ENCODE measurements around the gene TUBB6. TPM values are rescaled to one million over a fixed set of nuclear protein-coding genes. Genes with fewer than 3 reads are reported as not detected.

The TUBB6 gene
- total RNA-seq, 4 donors from 2014 or later, result 20.7 to 111 (median 50.5) TPM

DNA sequence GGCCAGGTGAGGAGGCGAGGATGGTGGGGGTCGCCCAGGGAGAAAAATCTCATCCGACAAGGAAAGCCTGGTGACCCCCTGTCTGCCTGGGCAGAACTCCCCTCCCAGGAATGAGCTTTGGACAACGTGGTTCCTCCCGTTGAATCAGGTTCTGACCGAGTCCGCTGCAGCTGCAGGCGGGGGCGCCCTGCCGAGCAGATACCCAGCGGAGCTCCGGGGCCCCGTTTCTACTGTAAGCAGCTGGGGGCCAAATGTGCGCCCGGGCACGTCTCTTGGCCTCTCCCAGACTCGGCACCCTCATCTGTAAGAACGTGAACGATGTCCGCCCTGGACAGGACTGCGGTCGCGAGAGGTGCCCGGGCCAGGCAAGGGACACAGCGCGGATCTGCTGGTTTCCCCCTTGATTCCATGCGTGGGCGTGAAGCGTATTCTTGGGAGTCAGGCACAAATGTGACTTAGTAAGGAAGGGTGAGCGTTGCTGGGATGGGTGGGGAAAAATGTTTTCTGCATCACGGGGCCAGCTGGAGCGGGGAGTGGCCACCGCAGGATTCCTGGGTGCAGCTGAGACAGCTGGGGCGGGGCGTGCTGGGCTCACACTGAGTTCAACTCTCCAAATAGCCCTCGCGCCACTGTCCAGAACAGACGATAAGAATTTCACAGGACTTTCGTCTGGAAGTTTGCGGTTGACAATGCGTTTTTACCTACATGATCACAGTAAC, 20.2 kb upstream of the TUBB6 start:
- Histone ChIP-seq H3K36me3 (no peaks in the 10 kb centered on the region), H3K27me3 (peaks cover 0 to 11% of the 10 kb centered on the region in 2 donors), H3K4me1 (peaks cover 0 to 18% (median 0%) of the 10 kb centered on the region in 4 donors), H3K27ac (peak overlapping the region; percentile 13 to 71 (median 48)), H3K9me3 (no peaks in the 10 kb centered on the region), H3K4me3 (peak overlapping the region in 3 of 4 donors; percentile 12 to 49 (median 44))
- TF ChIP-seq, protein P1, sequence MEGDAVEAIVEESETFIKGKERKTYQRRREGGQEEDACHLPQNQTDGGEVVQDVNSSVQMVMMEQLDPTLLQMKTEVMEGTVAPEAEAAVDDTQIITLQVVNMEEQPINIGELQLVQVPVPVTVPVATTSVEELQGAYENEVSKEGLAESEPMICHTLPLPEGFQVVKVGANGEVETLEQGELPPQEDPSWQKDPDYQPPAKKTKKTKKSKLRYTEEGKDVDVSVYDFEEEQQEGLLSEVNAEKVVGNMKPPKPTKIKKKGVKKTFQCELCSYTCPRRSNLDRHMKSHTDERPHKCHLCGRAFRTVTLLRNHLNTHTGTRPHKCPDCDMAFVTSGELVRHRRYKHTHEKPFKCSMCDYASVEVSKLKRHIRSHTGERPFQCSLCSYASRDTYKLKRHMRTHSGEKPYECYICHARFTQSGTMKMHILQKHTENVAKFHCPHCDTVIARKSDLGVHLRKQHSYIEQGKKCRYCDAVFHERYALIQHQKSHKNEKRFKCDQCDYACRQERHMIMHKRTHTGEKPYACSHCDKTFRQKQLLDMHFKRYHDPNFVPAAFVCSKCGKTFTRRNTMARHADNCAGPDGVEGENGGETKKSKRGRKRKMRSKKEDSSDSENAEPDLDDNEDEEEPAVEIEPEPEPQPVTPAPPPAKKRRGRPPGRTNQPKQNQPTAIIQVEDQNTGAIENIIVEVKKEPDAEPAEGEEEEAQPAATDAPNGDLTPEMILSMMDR (IDR thresholded peaks at IDR 0.05), result no peak
- DNase-seq, result peak in 2 of 3 donors; percentile 71 to 73

DNA sequence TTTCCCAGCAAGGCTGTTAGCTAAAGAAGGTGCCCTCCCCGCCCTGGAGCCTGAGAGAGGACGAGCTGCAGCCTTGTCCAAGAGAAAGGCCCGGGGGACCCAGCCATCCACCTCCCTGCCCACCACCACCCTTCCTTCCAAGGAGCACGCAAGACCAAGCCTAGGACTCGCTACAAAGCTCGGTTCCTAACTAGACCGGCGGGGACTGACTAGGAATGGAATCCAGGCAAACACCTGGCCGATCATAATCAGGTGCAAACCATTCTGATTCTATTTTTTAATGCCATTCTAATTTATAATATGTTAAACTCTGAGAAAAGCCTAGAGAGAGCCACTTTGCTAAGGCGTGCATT, 19.7 kb upstream of the TUBB6 start:
- no peak for TF ChIP-seq POLR2A (IDR thresholded peaks at IDR 0.05)
- TF ChIP-seq, protein P1 (IDR thresholded peaks at IDR 0.05), result no peak
- peaks cover 0 to 11% of the 10 kb centered on the region in 2 donors for H3K27me3 ChIP-seq
- H3K27ac ChIP-seq, result peak overlapping the region in 2 of 4 donors; percentile 39 to 71
- H3K36me3 ChIP-seq, result no peaks in the 10 kb centered on the region
- peak overlapping the region in 2 of 4 donors; percentile 44 to 49 for H3K4me3 ChIP-seq
- no peaks in the 10 kb centered on the region for H3K9me3 ChIP-seq
- H3K4me1 ChIP-seq, result peaks cover 0 to 18% (median 0%) of the 10 kb centered on the region in 4 donors
- DNase-seq, result no peak

DNA sequence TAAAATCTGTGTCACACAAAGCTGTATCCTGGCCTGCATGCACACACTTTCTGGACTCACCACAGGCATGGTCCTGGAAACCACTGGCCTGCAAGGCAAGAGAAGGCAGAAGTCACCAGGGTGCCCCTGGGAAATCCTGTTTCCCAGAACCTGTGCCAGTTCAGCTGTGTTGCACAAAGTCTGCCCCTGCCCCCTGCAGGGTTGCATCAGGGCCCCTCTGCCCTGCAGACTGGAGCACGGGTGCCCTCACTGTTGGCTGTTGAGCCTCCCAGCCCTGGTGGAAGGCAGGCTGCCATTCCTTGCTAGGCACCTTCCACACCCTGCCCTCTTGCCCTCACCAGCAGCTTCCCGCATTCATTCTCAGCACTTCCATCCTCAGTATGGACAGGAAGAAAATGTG, 18.0 kb upstream of the TUBB6 start:
- H3K27ac ChIP-seq, result no peak overlapping the region
- no peak for TF ChIP-seq POLR2A (IDR thresholded peaks at IDR 0.05)
- TF ChIP-seq, protein P1 (IDR thresholded peaks at IDR 0.05), result no peak
- H3K4me3 ChIP-seq, result no peak overlapping the region
- H3K27me3 ChIP-seq, result peaks cover 0 to 11% of the 10 kb centered on the region in 2 donors
- no peaks in the 10 kb centered on the region for H3K9me3 ChIP-seq
- peaks cover 0 to 18% (median 0%) of the 10 kb centered on the region in 4 donors for H3K4me1 ChIP-seq
- H3K36me3 ChIP-seq, result no peaks in the 10 kb centered on the region
- DNase-seq, result peak in 1 of 3 donors; percentile 3

DNA sequence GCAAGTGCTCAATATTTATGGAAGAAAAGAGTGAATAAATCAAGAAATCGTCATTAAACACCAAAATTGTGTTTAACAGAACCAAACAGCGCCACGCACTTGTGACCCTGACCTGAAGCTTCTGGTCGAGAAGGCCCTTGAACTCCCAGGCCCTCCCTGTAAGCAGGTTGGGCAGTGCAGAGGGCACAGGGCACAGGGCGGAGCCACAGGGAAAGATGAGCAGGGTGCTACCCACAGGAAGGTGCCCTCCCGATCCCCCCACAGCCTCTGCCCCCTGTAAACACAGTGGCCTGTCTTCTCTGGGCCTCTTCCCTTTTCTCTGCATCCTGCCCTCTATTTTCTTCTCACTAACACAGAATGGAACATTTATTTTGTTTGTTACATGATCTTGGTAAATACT, 16.9 kb upstream of the TUBB6 start:
- H3K27me3 ChIP-seq, result peaks cover 0 to 11% of the 10 kb centered on the region in 2 donors

DNA sequence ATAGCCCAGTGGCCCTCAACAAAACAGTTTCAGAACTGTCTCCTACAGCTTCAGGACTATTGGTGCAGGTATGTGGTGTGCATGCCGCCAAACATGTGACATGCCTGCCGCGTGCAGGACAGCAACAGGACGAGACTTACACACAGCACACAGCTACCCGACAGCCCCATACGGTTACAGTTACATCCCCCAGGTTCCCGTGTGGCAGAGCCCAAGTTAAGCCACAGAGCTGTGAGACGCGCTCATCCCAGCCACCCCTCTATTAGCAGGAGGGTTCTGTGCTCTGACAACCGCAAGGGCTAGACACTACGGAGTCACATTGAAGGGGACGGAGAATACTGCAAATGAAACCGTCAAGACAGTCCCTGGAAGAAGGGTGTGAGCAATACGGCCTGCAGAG, 16.4 kb upstream of the TUBB6 start:
- TF ChIP-seq, protein P1 (IDR thresholded peaks at IDR 0.05), result no peak
- TF ChIP-seq POLR2A (IDR thresholded peaks at IDR 0.05), result no peak
- DNase-seq, result peak in 1 of 3 donors; percentile 9
- peaks cover 0 to 11% of the 10 kb centered on the region in 2 donors for H3K27me3 ChIP-seq
- no peak overlapping the region for H3K27ac ChIP-seq
- H3K9me3 ChIP-seq, result no peaks in the 10 kb centered on the region
- no peaks in the 10 kb centered on the region for H3K36me3 ChIP-seq
- peaks cover 0 to 18% (median 0%) of the 10 kb centered on the region in 4 donors for H3K4me1 ChIP-seq
- no peak overlapping the region for H3K4me3 ChIP-seq

More for the DNA sequence above, 16.9 kb upstream of the TUBB6 start:
- TF ChIP-seq, protein P1 (IDR thresholded peaks at IDR 0.05), result no peak
- TF ChIP-seq POLR2A (IDR thresholded peaks at IDR 0.05), result no peak
- peak in 1 of 3 donors; percentile 6 for DNase-seq
- Histone ChIP-seq H3K9me3 (no peaks in the 10 kb centered on the region), H3K27ac (no peak overlapping the region), H3K36me3 (no peaks in the 10 kb centered on the region), H3K4me3 (no peak overlapping the region), H3K4me1 (peaks cover 0 to 18% (median 0%) of the 10 kb centered on the region in 4 donors)

Data from Peyer's patch (tissue), 4 donors.